GM21717 (cell line): Measurements from ENCODE around the gene BRD9.
A peak's percentile ranks its signal among the peaks of the same experiment; 100 is the strongest.
"Not testable (repeated sequence)": the region's sequence is repeated elsewhere in the genome, so short reads cannot be mapped to it uniquely, and the experiment has no call there.

Experiments
- ATAC-seq: cut with Tn5 transposase; IDR thresholded peaks from one replicate; pipeline ENCODE4 v1.9.1; 2021; ENCODE audit warnings: mild to moderate bottlenecking, moderate library complexity; ENCODE audit not compliant: unreplicated experiment

BRD9 gene

GRCh38 chr5:923281-923873, 30.8 kb upstream of the BRD9 start:
- ATAC-seq = peak; percentile 69

DNA sequence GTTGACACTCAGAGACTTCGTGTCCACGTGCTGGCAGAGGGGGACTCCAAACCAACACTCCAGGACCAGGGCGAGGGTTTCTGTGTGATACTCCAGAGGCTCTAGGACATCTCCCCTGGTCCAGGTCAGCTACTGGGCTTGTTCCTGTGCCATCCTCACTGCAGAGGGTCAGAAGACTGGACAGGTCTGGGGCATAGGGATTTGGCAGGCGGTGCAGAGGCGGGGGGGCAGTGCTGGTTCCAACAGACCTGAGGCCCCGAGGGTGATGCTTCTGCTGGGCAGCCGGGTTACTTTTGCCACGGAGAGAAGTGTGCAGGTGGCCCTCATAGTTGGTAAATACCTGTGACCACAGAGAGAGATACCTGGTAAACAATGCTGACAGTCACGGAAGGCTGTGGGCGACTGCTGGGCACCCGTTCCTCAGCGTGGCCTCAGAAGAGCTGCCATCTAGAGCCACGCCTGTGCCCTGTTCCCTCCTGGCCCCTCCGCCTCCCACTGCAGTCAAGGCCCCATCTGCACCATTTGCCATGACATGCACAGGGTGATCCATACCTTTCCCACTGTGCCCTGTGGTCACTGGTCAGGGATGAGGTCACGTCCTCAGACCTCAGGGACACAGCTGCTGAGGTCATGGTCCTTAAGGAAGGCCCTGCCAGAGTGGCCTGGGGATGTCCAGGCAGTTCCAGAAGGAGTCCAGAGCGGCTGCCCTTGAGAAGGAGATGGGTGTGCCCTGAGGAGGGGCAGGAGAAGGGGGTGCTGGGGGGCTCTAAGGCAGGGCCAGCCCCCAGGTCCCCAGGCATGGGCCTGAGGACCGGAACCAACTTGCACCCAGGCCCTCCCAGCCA, 30.1 kb upstream of the BRD9 start:
- no peak for ATAC-seq

GRCh38 chr5:921456-922435, 29.1 kb upstream of the BRD9 start:
- no peak for ATAC-seq

GRCh38 chr5:920321-920720, 27.7 kb upstream of the BRD9 start:
- no peak for ATAC-seq

DNA sequence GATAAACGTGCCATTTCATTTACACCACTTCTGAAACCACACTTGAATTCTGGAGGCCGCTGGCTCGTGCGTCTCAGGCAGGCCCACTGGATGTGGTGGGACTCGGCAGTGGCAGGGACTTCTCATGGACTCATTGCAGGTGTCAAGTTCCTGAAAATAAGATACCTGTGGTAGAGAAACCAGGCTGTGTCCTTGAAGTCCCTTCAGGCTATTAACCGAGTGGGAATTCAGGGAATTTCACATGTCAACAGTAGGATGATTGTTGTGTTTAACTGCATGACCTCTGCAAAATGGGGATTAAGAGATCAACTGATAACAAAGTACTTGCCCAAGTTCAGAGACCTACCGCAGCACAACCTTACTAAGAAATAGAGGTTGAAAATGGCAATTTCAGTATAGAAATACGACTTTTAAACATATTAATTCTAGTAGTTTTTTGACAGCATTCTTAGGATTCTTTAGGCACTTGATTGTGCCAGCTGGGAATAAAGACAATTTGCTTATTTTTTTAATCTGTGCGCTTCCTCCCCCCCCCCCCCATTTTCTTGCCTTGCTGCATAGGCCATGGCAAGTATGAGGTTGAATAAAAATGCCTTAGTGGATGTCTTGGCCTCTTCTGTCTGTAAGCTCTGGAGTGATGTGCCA, 26.9 kb upstream of the BRD9 start:
- ATAC-seq = no peak

DNA sequence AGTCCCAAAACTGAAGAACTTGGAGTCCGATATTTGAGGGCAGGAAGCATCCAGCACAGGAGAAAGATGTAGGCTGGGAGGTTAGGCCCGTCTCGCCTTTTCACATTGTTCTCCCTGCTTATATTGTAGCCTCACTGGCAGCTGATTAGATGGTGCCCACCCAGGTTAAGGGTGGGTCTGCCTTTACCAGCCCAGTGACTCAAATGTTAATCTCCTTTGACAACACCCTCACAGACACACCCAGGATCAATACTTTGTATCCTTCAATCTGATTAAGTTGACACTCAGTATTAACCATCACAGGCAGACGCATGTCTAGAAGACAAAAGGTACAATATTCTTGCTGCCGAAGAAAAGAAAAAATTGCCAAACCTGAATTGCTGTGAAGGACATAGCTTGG, 26.1 kb upstream of the BRD9 start:
- not testable (repeated sequence) for ATAC-seq

DNA sequence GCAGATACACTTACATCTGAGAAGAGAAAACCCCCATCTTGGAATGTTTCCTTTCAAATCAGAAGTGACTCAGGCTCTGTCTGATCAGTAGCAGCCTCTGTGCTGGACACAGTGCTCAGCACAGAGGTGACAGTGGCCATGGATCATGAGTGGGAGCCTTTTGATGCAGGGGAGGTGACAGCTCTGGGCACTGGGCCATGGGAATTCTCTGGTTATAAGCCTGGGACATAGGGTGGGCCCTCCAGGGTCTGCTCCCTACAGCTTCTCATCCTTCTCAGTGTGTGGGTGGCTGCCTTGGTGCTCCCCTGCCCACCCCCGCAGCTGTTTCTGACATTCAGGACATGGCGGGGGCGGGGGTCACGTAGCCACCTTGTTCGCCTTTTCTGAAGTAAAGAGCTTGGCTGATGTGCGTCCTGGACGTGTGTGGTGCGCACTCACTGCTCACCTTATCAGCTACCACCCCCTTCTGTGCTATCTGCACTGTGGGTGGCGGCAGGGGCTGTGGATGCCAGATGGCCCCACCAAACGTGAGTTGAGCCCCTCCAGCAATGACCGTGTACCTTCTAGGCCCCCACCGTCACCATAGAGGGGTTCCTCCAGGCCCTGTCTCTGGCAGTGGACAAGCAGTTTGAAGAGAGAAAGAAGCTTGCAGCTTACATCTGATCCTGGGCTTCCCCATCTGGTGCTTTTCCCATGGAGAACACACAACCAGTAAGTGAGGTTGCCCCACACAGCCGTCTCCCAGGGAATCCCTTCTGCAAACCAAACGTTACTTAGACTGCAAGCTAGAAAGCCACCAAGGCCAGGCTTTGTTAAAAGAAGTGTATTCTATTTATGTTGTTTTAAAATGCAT, 24.1 kb upstream of the BRD9 start:
- ATAC-seq = no peak

GRCh38 chr5:915946-916345, 23.3 kb upstream of the BRD9 start:
- no peak for ATAC-seq

DNA sequence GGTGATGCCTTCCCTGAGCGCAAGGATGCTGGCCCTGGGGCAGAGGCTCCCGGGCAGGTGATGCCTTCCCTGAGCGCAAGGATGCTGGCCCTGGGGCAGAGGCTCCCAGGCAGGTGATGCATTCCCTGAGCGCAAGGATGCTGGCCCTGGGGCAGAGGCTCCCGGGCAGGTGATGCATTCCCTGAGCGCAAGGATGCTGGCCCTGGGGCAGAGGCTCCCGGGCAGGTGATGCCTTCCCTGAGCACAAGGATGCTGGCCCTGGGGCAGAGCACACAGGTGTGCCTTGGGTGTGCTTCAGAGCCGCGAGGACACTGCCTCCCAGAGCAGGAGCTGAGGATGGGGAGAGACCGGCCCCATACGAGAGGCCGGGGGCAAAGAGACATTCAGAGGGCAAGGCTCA, 22.7 kb upstream of the BRD9 start:
- not testable (repeated sequence) for ATAC-seq

GRCh38 chr5:914612-915011, 22.0 kb upstream of the BRD9 start:
- ATAC-seq = no peak

DNA sequence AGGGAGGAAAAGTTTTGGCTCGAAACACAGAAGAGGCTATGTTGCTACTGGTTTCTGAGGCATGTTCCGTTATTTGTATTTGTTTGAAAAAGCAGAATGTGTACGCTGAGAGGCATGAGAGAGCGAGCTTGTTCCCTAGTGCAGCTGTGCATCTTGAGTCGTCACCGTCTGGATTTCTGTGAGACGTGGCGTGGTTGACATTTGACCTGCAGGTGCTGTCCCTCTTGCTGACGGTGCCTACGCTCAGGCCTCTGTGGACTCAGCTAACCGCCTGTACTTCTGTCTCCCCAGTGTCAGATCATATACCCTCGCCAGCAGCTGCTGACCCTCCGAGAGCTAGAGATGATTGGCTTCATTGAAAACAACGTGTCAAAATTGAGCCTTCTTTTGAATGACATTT, 21.6 kb upstream of the BRD9 start:
- ATAC-seq = no peak

GRCh38 chr5:912280-913091, 19.9 kb upstream of the BRD9 start:
- ATAC-seq = no peak

GRCh38 chr5:911601-912000, 19.0 kb upstream of the BRD9 start:
- ATAC-seq = no peak

DNA sequence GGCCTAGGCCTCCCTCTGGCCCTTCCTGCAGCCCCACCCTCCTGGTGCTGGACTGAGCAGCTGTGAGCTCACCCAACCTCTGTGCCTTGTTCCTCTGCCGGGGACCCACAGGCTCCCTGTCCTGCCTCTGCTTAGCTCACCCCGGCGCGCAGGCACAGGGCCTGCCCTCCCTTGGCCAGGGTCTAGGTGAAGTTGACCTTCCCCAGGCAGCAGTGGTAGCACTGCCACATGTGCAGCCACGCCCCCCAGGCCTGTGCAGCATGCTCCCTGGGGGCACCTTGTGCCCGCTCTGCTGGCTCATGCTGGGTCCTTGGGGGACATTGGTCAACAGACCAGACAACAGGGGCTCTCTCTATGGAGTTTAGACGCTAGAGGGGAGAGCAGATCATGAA, 18.2 kb upstream of the BRD9 start:
- ATAC-seq = no peak

- no peak for ATAC-seq
Measured at GRCh38 chr5:909994-910768, 17.6 kb upstream of the BRD9 start.

- no peak for ATAC-seq
Measured at GRCh38 chr5:909086-909485, 16.5 kb upstream of the BRD9 start.

DNA sequence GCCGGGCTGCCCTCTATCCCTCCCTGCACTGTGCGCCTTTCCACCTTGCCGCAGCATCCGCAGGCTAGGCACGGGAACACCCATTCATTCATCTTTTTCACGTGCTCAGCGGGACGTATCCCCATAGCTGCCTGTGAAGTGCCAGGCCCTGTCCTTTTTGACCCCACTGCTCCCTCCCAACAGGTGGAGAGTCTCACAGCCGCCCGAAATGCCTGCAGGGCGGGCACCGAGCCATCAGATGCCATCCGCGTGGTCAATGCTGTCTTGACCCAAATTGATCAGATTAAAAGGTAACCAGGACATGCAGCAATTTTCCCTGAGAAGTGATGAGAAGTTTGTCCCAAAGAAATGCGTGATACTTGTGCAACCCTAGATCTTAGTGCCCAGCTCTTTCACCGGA, 15.6 kb upstream of the BRD9 start:
- ATAC-seq = no peak

GRCh38 chr5:907366-907910, 14.8 kb upstream of the BRD9 start:
- ATAC-seq = no peak
